Astrocyte (in vitro differentiated cells and primary cell): ENCODE results near the gene MGAT5. TPM values are rescaled to one million over a fixed set of nuclear protein-coding genes. Genes with fewer than 3 reads are reported as not detected.

Experiments used
- DNase-seq: peaks from one replicate; pipeline ENCODE4 v3.0.0-alpha.2; 2010; ENCODE audit warnings: low read depth
- FAIRE-seq: peaks from 2 replicates; lab custom pipeline; 2011; peaks lifted over from hg19 to GRCh38; lab: Jason Lieb, UNC
- H2AFZ ChIP-seq: 2 replicates; pipeline ENCODE4 v1.6.0; 2012; ENCODE audit warnings: low read depth, low read length, inconsistent platforms
- H3K27ac ChIP-seq: 2 replicates; pipeline ENCODE4 v1.5.1; 2011; ENCODE audit warnings: low read depth, low read length, inconsistent platforms
- H3K27me3 ChIP-seq: 2 replicates; pipeline ENCODE4 v1.6.0; 2011; ENCODE audit warnings: low read length, inconsistent platforms; ENCODE audit not compliant: insufficient read depth
- H3K36me3 ChIP-seq: 2 replicates; pipeline ENCODE4 v1.5.1; 2011; ENCODE audit warnings: low read length, inconsistent platforms; ENCODE audit not compliant: insufficient read depth
- H3K4me1 ChIP-seq: 2 replicates; pipeline ENCODE4 v1.5.1; 2011; ENCODE audit warnings: low read length, inconsistent platforms; ENCODE audit not compliant: insufficient read depth
- H3K4me2 ChIP-seq: 2 replicates; pipeline ENCODE4 v1.6.0; 2012; ENCODE audit warnings: low read length, inconsistent platforms
- H3K4me3 ChIP-seq: 2 replicates; pipeline ENCODE4 v1.5.1; 2011; ENCODE audit warnings: low read depth, mild to moderate bottlenecking, low read length, inconsistent platforms; ENCODE audit not compliant: insufficient read depth
- H3K79me2 ChIP-seq: 2 replicates; pipeline ENCODE4 v1.6.0; 2012; ENCODE audit warnings: mild to moderate bottlenecking, low read length, inconsistent platforms; ENCODE audit not compliant: insufficient read depth
- H3K9ac ChIP-seq: 2 replicates; pipeline ENCODE4 v1.6.0; 2012; ENCODE audit warnings: mild to moderate bottlenecking, low read length, inconsistent platforms
- H3K9me3 ChIP-seq: 2 replicates; pipeline ENCODE4 v1.5.1; 2012; ENCODE audit warnings: low read depth, mild to moderate bottlenecking, low read length, inconsistent platforms; ENCODE audit not compliant: insufficient read depth
- H4K20me1 ChIP-seq: 2 replicates; pipeline ENCODE4 v1.6.0; 2012; ENCODE audit warnings: low read length, inconsistent platforms; ENCODE audit not compliant: insufficient read depth
- H3K27ac Mint-ChIP-seq: one replicate; pipeline ENCODE4 v1.8.0; 2021; ENCODE audit warnings: mild to moderate bottlenecking, mixed read lengths; ENCODE audit not compliant: unreplicated experiment
- H3K27me3 Mint-ChIP-seq: one replicate; pipeline ENCODE4 v1.8.0; 2021; ENCODE audit warnings: low read depth, mixed read lengths; ENCODE audit not compliant: unreplicated experiment
- H3K36me3 Mint-ChIP-seq: one replicate; pipeline ENCODE4 v1.8.0; 2021; ENCODE audit warnings: low read depth, mixed read lengths; ENCODE audit not compliant: unreplicated experiment
- H3K4me1 Mint-ChIP-seq: one replicate; pipeline ENCODE4 v1.8.0; 2021; ENCODE audit warnings: low read depth, mixed read lengths; ENCODE audit not compliant: unreplicated experiment
- H3K4me3 Mint-ChIP-seq: one replicate; pipeline ENCODE4 v1.8.0; 2021; ENCODE audit warnings: mild to moderate bottlenecking, moderate library complexity, mixed read lengths; ENCODE audit not compliant: unreplicated experiment
- H3K9me3 Mint-ChIP-seq: one replicate; pipeline ENCODE4 v1.8.0; 2021; ENCODE audit warnings: mild to moderate bottlenecking, mixed read lengths; ENCODE audit not compliant: unreplicated experiment
- EZH2 ChIP-seq: IDR thresholded peaks from 2 replicates; pipeline ENCODE4 v1.6.1; 2012; ENCODE audit warnings: mild to moderate bottlenecking, low read length, inconsistent platforms; ENCODE audit not compliant: insufficient read depth
- total RNA-seq: library from RNA; stranded (reverse); gene quantifications from 2 replicates; pipeline ENCODE4 v1.2.1, GENCODE V29; 2021
- TF ChIP-seq, protein P1 (sequence below): IDR thresholded peaks from 2 replicates; pipeline ENCODE4 v1.5.1; 2011; ENCODE audit warnings: low read depth, mild to moderate bottlenecking, inconsistent platforms, low read length, moderate library complexity; ENCODE audit not compliant: insufficient read depth

The MGAT5 gene
- total RNA-seq, 1 donor from 2014 or later: 80.2 TPM

DNA sequence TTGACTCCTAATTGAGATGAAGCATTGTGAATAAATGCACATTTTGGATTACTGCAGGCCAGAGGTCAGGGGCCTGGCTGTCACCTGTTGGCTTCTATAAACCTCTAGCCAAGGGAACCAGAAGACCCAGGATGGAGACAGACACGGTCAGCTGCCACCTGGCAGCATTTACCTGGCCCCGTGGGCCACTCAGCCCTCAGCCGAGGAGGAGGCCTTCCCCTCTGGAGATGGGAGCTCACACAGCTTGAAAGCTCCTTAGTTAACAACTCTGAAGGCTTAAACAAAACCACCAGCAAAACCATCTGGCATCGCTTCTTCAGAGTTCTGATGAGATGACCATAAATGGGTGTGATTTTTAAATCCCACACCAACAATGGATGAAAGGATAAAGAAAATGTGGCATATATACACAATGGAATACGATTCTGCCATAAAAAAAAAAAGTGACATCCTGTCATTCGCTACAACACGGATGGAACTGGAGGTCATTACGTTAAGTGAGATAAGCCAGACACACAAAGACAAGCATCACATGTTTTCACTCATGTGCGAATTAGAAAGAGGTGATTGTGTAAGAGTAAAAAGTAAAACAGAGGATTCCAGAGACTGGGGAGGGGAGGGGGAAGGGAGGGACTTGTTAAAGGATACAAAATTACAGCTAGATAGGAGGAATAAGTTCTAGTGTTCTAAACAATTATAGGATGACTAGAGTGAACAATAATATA lies 246.5 kb downstream of the MGAT5 start:
- DNase-seq (no peak), FAIRE-seq (no peak)
- H3K4me3 Mint-ChIP-seq: no peak overlapping the region
- no peaks in the 10 kb centered on the region for H3K4me1 Mint-ChIP-seq
- no peak overlapping the region for H2AFZ ChIP-seq
- TF ChIP-seq EZH2: no peak
- TF ChIP-seq, protein P1, sequence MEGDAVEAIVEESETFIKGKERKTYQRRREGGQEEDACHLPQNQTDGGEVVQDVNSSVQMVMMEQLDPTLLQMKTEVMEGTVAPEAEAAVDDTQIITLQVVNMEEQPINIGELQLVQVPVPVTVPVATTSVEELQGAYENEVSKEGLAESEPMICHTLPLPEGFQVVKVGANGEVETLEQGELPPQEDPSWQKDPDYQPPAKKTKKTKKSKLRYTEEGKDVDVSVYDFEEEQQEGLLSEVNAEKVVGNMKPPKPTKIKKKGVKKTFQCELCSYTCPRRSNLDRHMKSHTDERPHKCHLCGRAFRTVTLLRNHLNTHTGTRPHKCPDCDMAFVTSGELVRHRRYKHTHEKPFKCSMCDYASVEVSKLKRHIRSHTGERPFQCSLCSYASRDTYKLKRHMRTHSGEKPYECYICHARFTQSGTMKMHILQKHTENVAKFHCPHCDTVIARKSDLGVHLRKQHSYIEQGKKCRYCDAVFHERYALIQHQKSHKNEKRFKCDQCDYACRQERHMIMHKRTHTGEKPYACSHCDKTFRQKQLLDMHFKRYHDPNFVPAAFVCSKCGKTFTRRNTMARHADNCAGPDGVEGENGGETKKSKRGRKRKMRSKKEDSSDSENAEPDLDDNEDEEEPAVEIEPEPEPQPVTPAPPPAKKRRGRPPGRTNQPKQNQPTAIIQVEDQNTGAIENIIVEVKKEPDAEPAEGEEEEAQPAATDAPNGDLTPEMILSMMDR: no peak
- H3K27me3 Mint-ChIP-seq: peaks cover 5% of the 10 kb centered on the region
- no peak overlapping the region for H3K27ac Mint-ChIP-seq
- no peaks in the 10 kb centered on the region for H3K4me1 ChIP-seq
- no peak overlapping the region for H3K4me2 ChIP-seq
- H3K9me3 ChIP-seq: no peaks in the 10 kb centered on the region
- no peak overlapping the region for H3K27ac ChIP-seq
- no peaks in the 10 kb centered on the region for H4K20me1 ChIP-seq
- H3K4me3 ChIP-seq: no peak overlapping the region
- H3K36me3 Mint-ChIP-seq: no peaks in the 10 kb centered on the region
- no peaks in the 10 kb centered on the region for H3K36me3 ChIP-seq
- H3K9me3 Mint-ChIP-seq: peaks cover 3% of the 10 kb centered on the region
- H3K27me3 ChIP-seq: peaks cover 2% of the 10 kb centered on the region
- H3K9ac ChIP-seq: no peak overlapping the region
- H3K79me2 ChIP-seq: no peaks in the 10 kb centered on the region

DNA sequence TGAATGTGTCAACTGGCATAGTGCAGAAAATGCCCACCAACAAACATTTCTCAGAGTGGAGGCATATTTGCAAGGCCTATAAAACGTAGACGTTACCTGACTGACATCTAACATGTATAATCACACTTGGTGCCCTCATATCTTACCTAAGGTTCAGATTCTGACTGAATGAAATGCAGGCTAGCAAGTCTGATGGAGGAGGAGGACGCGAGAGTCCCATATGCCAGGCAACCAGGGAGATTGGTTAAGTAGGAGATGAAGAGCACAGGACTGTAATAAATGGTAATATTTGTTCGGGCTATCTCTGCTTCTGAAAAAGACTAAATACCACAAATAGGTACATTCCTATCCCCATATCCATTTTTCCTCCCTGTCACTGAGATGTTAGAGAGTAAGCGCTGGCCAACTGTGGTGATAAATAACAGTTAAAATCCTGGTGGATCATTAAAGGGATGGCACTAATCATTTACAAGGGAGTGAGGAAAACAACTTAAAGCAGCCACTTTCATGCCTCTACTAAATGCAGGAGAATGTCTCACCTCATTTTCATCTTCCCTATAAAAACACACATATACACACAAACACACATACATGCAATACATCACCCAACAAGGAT lies 247.7 kb downstream of the MGAT5 start:
- DNase-seq (no peak), FAIRE-seq (no peak)
- no peaks in the 10 kb centered on the region for H3K36me3 Mint-ChIP-seq
- Histone ChIP-seq H3K9ac (no peak overlapping the region), H3K27me3 (peaks cover 2% of the 10 kb centered on the region), H3K27ac (no peak overlapping the region), H3K4me2 (no peak overlapping the region), H2AFZ (no peak overlapping the region), H3K9me3 (no peaks in the 10 kb centered on the region), H3K4me1 (no peaks in the 10 kb centered on the region), H3K4me3 (no peak overlapping the region), H4K20me1 (no peaks in the 10 kb centered on the region), H3K79me2 (no peaks in the 10 kb centered on the region), H3K36me3 (no peaks in the 10 kb centered on the region)
- peaks cover 3% of the 10 kb centered on the region for H3K27me3 Mint-ChIP-seq
- TF ChIP-seq EZH2: no peak
- TF ChIP-seq, protein P1: no peak
- H3K9me3 Mint-ChIP-seq: peaks cover 3% of the 10 kb centered on the region
- no peak overlapping the region for H3K4me3 Mint-ChIP-seq
- H3K4me1 Mint-ChIP-seq: no peaks in the 10 kb centered on the region
- H3K27ac Mint-ChIP-seq: no peak overlapping the region

DNA sequence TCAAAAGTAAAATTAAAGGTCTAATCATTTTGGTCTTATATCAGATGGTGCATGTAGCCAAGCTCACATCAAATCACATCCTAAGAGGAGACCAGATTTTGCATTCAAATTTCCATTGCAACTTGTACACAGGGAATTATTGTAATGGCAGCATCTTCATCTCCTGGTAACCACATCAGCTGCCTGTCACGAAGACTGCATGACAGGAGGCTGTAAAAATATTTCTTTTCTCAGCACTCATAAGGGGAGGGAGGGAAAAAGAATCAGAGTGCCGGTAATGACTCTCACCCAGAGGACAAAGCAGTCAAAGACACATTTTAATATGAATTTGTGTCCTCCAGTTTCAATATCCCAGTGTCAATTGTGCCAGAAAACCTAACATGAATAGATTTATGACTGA lies 248.2 kb downstream of the MGAT5 start:
- no peak for FAIRE-seq
- H3K79me2 ChIP-seq: no peaks in the 10 kb centered on the region
- H3K4me2 ChIP-seq: no peak overlapping the region
- H3K27me3 ChIP-seq: peaks cover 2% of the 10 kb centered on the region
- DNase-seq: no peak
- no peaks in the 10 kb centered on the region for H3K4me1 Mint-ChIP-seq
- no peak overlapping the region for H3K4me3 Mint-ChIP-seq
- H4K20me1 ChIP-seq: no peaks in the 10 kb centered on the region
- no peaks in the 10 kb centered on the region for H3K36me3 ChIP-seq
- H3K4me3 ChIP-seq: no peak overlapping the region
- no peaks in the 10 kb centered on the region for H3K4me1 ChIP-seq
- no peak overlapping the region for H3K9ac ChIP-seq
- H3K27me3 Mint-ChIP-seq: no peaks in the 10 kb centered on the region
- no peak overlapping the region for H3K27ac ChIP-seq
- no peak overlapping the region for H2AFZ ChIP-seq
- no peaks in the 10 kb centered on the region for H3K36me3 Mint-ChIP-seq
- H3K9me3 Mint-ChIP-seq: peaks cover 3% of the 10 kb centered on the region
- H3K9me3 ChIP-seq: no peaks in the 10 kb centered on the region
- TF ChIP-seq, protein P1: no peak
- no peak for TF ChIP-seq EZH2
- H3K27ac Mint-ChIP-seq: no peak overlapping the region
